Lung (tissue), 12 donors: ENCODE results near the gene AGXT2. TPM values are rescaled to one million over a fixed set of nuclear protein-coding genes. Genes with fewer than 3 reads are reported as not detected.

Source experiments
- ATAC-seq: fragments of 200-7000 bp; cut with Tn5 transposase; one replicate; pipeline ENCODE4 v1.9.1; 2020; ENCODE audit warnings: moderate number of reproducible peaks; ENCODE audit not compliant: insufficient read depth, low FRiP score
- DNase-seq, 3 donors: peaks; one replicate each; pipeline ENCODE4 v3.0.0-alpha.2; 2013 to 2017
- H3K27ac ChIP-seq, 2 donors: one replicate each; pipeline ENCODE4 v1.5.1; 2013; ENCODE audit warnings: mild to moderate bottlenecking in 2 of 2, moderate library complexity in 2 of 2, control low read depth in 1 of 2, inconsistent platforms in 1 of 2, low read depth in 1 of 2, low read length in 1 of 2
- H3K27me3 ChIP-seq, 3 donors: one replicate each; pipeline ENCODE4 v1.5.1; 2013; ENCODE audit warnings: low read length in 2 of 3; ENCODE audit not compliant: control insufficient read depth in 3 of 3, insufficient read depth in 3 of 3
- H3K36me3 ChIP-seq, 4 donors: one replicate each; pipeline ENCODE4 v1.5.1; 2013; ENCODE audit warnings: low read length in 4 of 4, mild to moderate bottlenecking in 1 of 4, moderate library complexity in 1 of 4; ENCODE audit not compliant: control insufficient read depth in 4 of 4, insufficient read depth in 4 of 4
- H3K4me1 ChIP-seq, 5 donors: one replicate each; pipeline ENCODE4 v1.5.1; 2013; ENCODE audit warnings: low read length in 5 of 5, mild to moderate bottlenecking in 2 of 5, moderate library complexity in 1 of 5; ENCODE audit not compliant: control insufficient read depth in 5 of 5, insufficient read depth in 5 of 5
- H3K4me3 ChIP-seq: one replicate; pipeline ENCODE4 v1.5.1; 2013; ENCODE audit warnings: mild to moderate bottlenecking, control low read depth, moderate library complexity
- H3K9ac ChIP-seq, 2 donors: one replicate each; pipeline ENCODE4 v1.5.1; 2013; ENCODE audit warnings: low read length in 2 of 2, control low read depth in 1 of 2; ENCODE audit not compliant: insufficient read depth in 1 of 2
- H3K9me3 ChIP-seq, 4 donors: one replicate each; pipeline ENCODE4 v1.5.1; 2013; ENCODE audit warnings: low read length in 3 of 4, mild to moderate bottlenecking in 1 of 4, moderate library complexity in 1 of 4; ENCODE audit not compliant: control insufficient read depth in 4 of 4, insufficient read depth in 3 of 4
- WGBS, 2 donors: extraction: QIAGEN DNeasy Blood & Tissue Kit; methylation state at CpG; one replicate each; pipeline ENCODE4 v1.1.7; 2013; 5-methylcytosine and 5-hydroxymethylcytosine counted together
- polyA plus RNA-seq, 2 donors: library from polyadenylated mRNA; stranded (reverse); fragments of 200-250 nt; gene quantifications; one replicate each; pipeline ENCODE4 v1.2.1, GENCODE V29; 2013
- total RNA-seq, 2 donors: library from RNA; depleted of rRNA in 1 of 2; stranded (reverse); fragments of >200 nt in 1 of 2; gene quantifications; one replicate each; pipeline ENCODE4 v1.2.1, GENCODE V29; 2014 to 2021
- TF ChIP-seq, protein P1 (sequence below): IDR thresholded peaks from 2 replicates; pipeline ENCODE4 v1.5.1; 2012; ENCODE audit warnings: mild to moderate bottlenecking; ENCODE audit errors: control extremely low read depth, extremely low read depth
- donor health status: control.
- donor health status: control.
- donor health status: Bipolar disorder and iron deficiency.
- donor health status: healthy.
- donor health status: DM: yes; HTN: yes; CAD: no.

AGXT2 gene
- total and polyA plus RNA-seq, 4 donors = not detected

- WGBS, 2 donors = 72 to 84% methylated on average over 6 of the region's 6 CpGs
- no peaks in the 10 kb centered on the region for H3K9me3 ChIP-seq
- no peaks in the 10 kb centered on the region for H3K27me3 ChIP-seq
- H3K27ac ChIP-seq = no peak overlapping the region
- ATAC-seq (no peak), DNase-seq (peak in 1 of 3 donors; percentile 7)
- H3K4me1 ChIP-seq = no peaks in the 10 kb centered on the region
- no peak overlapping the region for H3K9ac ChIP-seq
- TF ChIP-seq, protein P1, sequence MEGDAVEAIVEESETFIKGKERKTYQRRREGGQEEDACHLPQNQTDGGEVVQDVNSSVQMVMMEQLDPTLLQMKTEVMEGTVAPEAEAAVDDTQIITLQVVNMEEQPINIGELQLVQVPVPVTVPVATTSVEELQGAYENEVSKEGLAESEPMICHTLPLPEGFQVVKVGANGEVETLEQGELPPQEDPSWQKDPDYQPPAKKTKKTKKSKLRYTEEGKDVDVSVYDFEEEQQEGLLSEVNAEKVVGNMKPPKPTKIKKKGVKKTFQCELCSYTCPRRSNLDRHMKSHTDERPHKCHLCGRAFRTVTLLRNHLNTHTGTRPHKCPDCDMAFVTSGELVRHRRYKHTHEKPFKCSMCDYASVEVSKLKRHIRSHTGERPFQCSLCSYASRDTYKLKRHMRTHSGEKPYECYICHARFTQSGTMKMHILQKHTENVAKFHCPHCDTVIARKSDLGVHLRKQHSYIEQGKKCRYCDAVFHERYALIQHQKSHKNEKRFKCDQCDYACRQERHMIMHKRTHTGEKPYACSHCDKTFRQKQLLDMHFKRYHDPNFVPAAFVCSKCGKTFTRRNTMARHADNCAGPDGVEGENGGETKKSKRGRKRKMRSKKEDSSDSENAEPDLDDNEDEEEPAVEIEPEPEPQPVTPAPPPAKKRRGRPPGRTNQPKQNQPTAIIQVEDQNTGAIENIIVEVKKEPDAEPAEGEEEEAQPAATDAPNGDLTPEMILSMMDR = no peak
- no peaks in the 10 kb centered on the region for H3K36me3 ChIP-seq
- no peak overlapping the region for H3K4me3 ChIP-seq
Measured at GRCh38 chr5:34998058-34998789, 49.5 kb downstream of the AGXT2 start.

- Histone ChIP-seq H3K27me3 (no peaks in the 10 kb centered on the region), H3K27ac (no peak overlapping the region), H3K36me3 (no peaks in the 10 kb centered on the region), H3K9me3 (no peaks in the 10 kb centered on the region), H3K4me3 (no peak overlapping the region), H3K9ac (no peak overlapping the region), H3K4me1 (no peaks in the 10 kb centered on the region)
- TF ChIP-seq, protein P1 = no peak
- DNase-seq (no peak), ATAC-seq (no peak)
- WGBS, 2 donors = 80 to 93% methylated on average over 2 of the region's 2 CpGs
Measured at GRCh38 chr5:34996261-34996660, 51.5 kb downstream of the AGXT2 start.

DNA sequence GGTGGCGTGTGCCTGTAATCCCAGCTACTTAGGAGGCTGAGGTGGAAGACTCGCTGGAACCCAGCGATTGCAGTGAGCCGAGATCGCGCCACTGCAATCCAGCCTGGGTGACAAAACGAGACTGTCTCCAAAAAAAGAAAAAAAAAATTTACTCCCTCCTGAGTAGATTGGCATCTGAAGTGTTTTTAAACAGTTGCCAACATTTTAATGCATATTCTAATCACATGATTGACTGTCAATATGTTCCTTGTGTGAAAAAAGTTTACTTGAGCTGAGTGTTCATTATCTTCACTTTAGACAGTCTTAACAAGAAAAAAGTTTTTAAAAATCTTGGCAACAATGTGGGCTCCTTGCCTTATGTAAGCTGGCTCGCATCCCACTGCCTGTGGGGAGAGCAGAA lies 53.8 kb downstream of the AGXT2 start:
- ATAC-seq (no peak), DNase-seq (peak in 1 of 3 donors; percentile 5)
- Histone ChIP-seq H3K27ac (no peak overlapping the region), H3K4me1 (no peaks in the 10 kb centered on the region), H3K9me3 (no peaks in the 10 kb centered on the region), H3K36me3 (no peaks in the 10 kb centered on the region), H3K27me3 (no peaks in the 10 kb centered on the region), H3K4me3 (no peak overlapping the region), H3K9ac (no peak overlapping the region)
- WGBS, 2 donors = 78 to 80% methylated on average over 8 of the region's 8 CpGs
- TF ChIP-seq, protein P1 = no peak
